HG02759 (cell line): ENCODE results near the gene KCNMA1.

ENCODE experiments used
- ATAC-seq: cut with Tn5 transposase; IDR thresholded peaks from one replicate; pipeline ENCODE4 v1.9.1; 2021; ENCODE audit warnings: mild to moderate bottlenecking, moderate library complexity; ENCODE audit not compliant: unreplicated experiment

KCNMA1 gene

GRCh38 chr10:77201135-77202106, 436.2 kb downstream of the KCNMA1 start:
- ATAC-seq, result no peak

- ATAC-seq, result no peak
Observed at GRCh38 chr10:77197544-77197943, 440.1 kb downstream of the KCNMA1 start.

- ATAC-seq, result no peak
Observed at GRCh38 chr10:77196614-77197013, 441.0 kb downstream of the KCNMA1 start.

- no peak for ATAC-seq
Observed at GRCh38 chr10:77195101-77195500, 442.5 kb downstream of the KCNMA1 start.

GRCh38 chr10:77193001-77193400, 444.6 kb downstream of the KCNMA1 start:
- ATAC-seq, result no peak

GRCh38 chr10:77192402-77192801, 445.2 kb downstream of the KCNMA1 start:
- ATAC-seq, result no peak

GRCh38 chr10:77191324-77192049, 446.1 kb downstream of the KCNMA1 start:
- ATAC-seq, result no peak

- ATAC-seq, result no peak
Observed at GRCh38 chr10:77190291-77190690, 447.3 kb downstream of the KCNMA1 start.

GRCh38 chr10:77189520-77189919, 448.1 kb downstream of the KCNMA1 start:
- no peak for ATAC-seq

GRCh38 chr10:77189075-77189474, 448.5 kb downstream of the KCNMA1 start:
- ATAC-seq, result no peak

GRCh38 chr10:77188521-77188920, 449.1 kb downstream of the KCNMA1 start:
- no peak for ATAC-seq

GRCh38 chr10:77188000-77188395, 449.6 kb downstream of the KCNMA1 start:
- no peak for ATAC-seq

GRCh38 chr10:77187376-77187999, 450.1 kb downstream of the KCNMA1 start:
- no peak for ATAC-seq

- ATAC-seq, result no peak
Observed at GRCh38 chr10:77186936-77187335, 450.7 kb downstream of the KCNMA1 start.

GRCh38 chr10:77185696-77186095, 451.9 kb downstream of the KCNMA1 start:
- ATAC-seq, result no peak

GRCh38 chr10:77182803-77183202, 454.8 kb downstream of the KCNMA1 start:
- ATAC-seq, result no peak

- ATAC-seq, result no peak
Observed at GRCh38 chr10:77180794-77181193, 456.8 kb downstream of the KCNMA1 start.

- no peak for ATAC-seq
Observed at GRCh38 chr10:77180104-77180503, 457.5 kb downstream of the KCNMA1 start.

GRCh38 chr10:77179015-77179695, 458.5 kb downstream of the KCNMA1 start:
- no peak for ATAC-seq

GRCh38 chr10:77177589-77177988, 460.0 kb downstream of the KCNMA1 start:
- ATAC-seq, result no peak

GRCh38 chr10:77177161-77177560, 460.4 kb downstream of the KCNMA1 start:
- no peak for ATAC-seq
